ENCODE measurements around the gene SNTN.

GRCh38 chr3:63639806-63640205 lies 12.7 kb upstream of the SNTN start:
- TF ChIP-seq EP300 (IDR thresholded peaks at IDR 0.05) (no peak), POLR2A (IDR thresholded peaks at IDR 0.05; ENCODE audit: low read depth) (no peak), CTCF (IDR thresholded peaks at IDR 0.05) (no peak), POLR2AphosphoS5 (IDR thresholded peaks at IDR 0.05) (no peak)

All from esophagus muscularis mucosa (tissue), 4 donors.